ENCODE data around the gene TRIM7.
"Not testable (repeated sequence)": the region's sequence is repeated elsewhere in the genome, so short reads cannot be mapped to it uniquely, and the experiment has no call there.

TRIM7 gene

DNA sequence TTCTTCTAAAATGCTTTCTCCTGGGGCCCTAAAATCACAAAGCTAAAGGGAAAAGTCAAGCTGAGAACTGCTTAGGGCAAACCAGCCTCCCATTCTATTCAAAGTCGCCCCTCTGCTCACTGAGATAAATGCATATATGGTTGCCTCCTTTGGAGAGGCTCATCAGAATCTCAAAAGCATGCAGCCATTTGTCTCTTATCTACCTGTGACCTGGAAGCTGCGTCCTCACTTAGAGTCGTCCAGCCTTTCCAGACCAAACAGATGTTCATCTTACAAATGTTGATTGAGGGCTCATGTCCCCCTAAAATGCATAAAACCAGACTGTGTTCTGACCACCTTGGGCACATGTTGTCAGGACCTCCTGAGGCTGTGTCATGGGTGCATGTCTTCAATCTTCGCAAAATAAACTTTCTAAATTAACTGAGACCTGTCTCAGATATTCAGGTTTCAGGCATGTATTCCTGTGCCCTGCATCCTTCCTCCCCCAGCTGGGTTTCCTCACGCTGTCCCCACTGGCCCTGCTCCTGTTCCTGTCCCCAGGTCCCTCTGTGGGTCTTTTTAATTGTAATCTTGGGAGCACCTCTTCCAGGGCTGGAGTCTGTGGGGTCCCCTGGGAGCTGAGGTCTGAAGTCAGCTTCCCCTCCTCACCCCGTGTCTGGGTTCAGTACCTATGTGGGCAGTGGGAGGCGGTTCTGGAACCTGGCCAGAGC, 57.9 kb downstream of the TRIM7 start, which contains the start of gene OR2V2:
Gene OR2V2 (plus strand): TSS at position 660 of the 710 bp plus-strand sequence. CDS start 7,357 bp downstream, outside the sequence.
- FAIRE-seq, result not testable (repeated sequence)

DNA sequence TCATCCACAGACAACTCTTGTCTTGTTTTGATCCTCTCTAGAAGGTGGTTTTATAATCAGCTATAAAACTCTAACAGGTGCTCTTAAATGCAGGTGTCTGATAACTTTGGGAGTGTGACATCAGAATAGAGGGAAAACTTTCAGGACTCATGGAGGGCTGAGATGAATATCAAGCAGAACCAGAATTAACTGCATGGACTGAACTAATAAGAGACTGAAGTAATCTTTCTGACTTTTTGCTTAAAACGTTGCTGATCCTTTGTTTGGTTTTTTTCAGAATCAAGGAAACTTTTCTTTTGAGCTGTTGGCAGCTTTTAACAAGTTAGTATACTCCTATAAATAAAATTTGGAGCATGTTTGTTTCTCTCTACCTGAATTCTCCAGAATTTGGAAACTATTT, 59.9 kb downstream of the TRIM7 start:
- FAIRE-seq, result no peak
